ENCODE results near the gene NUMBL.
A peak's percentile ranks its signal among the peaks of the same experiment; 100 is the strongest.

NUMBL gene

DNA sequence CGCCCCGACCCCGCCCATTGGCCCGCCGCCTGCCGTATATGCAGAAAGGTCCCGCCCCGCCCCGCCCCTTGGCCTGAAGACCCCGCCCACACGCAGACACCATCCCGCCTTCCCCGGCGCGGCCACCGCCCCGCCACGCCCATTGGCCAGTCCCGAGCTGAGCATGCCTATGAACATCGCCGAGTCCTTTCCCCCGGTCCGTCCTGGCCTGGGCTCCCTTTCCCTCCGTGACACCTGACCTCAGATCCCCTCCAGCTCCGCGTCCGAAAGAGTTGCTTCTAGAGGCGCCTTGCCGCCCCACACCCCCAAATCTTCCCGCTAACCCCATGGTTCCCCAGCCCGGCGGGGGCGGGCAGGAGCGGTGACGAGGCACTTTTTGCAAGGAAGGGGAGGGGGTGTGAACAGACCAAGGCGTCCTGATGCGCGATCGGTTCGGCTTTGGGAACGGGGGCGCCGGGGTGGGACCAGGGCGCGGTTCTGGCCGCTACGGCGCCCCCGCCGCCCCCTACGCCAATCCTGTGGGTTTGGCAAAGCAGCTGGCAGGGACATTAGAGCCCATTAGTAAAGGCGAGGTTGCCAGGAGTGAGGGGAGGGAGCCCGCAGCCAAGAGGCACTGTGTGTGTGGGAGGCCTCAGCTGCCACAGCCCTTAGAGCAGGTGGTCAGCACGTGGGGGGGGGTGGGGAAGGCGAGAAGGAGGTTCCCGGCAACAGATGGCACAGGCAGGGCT is 406 bp upstream of the NUMBL start:
- peak overlapping the region in 1 of 2 experiments; percentile 79 for H3K27ac ChIP-seq (ENCODE audit: insufficient read depth in 1 of 2, low read depth in 1 of 2, low read length in 2 of 2, poor library complexity in 1 of 2, severe bottlenecking in 2 of 2)

DNA sequence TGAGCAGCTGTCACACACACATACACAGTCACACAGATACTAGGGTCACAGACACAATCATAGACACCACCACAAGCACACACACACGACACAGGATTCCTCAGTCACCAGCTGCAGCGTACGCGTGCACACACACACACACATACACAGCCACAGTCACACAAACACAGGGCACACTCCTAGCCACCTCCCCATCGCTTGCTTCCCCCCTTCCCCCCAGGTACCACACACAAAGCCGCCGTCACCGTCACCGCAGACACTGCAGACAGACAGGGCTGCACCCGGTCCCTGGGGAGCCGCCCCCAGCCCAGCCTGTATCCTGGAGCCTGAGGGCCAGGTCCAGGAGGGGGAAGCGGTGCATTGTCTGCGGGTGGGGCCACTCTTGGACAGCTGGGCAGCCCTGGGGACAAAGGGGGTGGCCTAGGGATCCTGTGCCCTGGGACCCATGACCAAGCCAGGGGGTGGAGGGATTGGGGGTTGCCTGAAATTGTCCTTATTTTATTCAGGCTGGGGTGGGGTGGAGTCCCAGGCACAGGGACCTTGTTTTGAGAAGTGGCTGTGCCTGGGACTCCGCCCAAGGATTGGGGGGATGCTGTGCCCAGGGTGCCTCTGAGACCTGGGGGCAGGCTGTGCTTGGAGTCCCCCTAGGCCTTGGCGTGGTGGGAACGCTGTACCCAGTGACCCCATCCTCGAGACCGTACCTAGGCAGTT is 957 bp downstream of the NUMBL start:
- Histone ChIP-seq H3K36me3 (ENCODE audit: control insufficient read depth in 4 of 4, insufficient read depth in 4 of 4, low read length in 3 of 4) (peaks cover 0 to 40% (median 19%) of the 10 kb centered on the region in 4 experiments), H3K27ac (ENCODE audit: insufficient read depth in 1 of 2, low read depth in 1 of 2, low read length in 2 of 2, poor library complexity in 1 of 2, severe bottlenecking in 2 of 2) (peak overlapping the region in 1 of 2 experiments; percentile 59)
- POLR2A ChIA-PET: no interaction called here

More for the DNA sequence above, 406 bp upstream of the NUMBL start:
- Histone ChIP-seq H3K4me3 (ENCODE audit: control insufficient read depth in 1 of 7, extremely low read depth in 1 of 7, insufficient read depth in 4 of 7, low read depth in 2 of 7, low read length in 6 of 7) (peak overlapping the region; percentile 30 to 72 (median 60)), H3K4me1 (ENCODE audit: control extremely low read depth in 1 of 4, control insufficient read depth in 4 of 4, insufficient read depth in 4 of 4, low read length in 3 of 4) (peaks cover 0 to 28% (median 23%) of the 10 kb centered on the region in 4 experiments), H3K9me3 (ENCODE audit: control extremely low read depth in 1 of 5, control insufficient read depth in 4 of 5, insufficient read depth in 2 of 5, low read depth in 1 of 5, low read length in 4 of 5) (no peaks in the 10 kb centered on the region), H3K27me3 (replicated peaks in 2 of 5; ENCODE audit: control insufficient read depth in 4 of 5, insufficient read depth in 5 of 5, low read length in 4 of 5) (no peaks in the 10 kb centered on the region), H3K36me3 (ENCODE audit: control insufficient read depth in 4 of 4, insufficient read depth in 4 of 4, low read length in 3 of 4) (peaks cover 0 to 39% (median 23%) of the 10 kb centered on the region in 4 experiments)
- POLR2A ChIA-PET: interaction anchor here (0.8 to 1.8 kb wide), 3 partner anchors 17 to 87 kb away, joined by 3 to 8 read pairs (median 6); partner anchors contain the start of gene RAB4B
- CTCF ChIA-PET: interaction anchor here (1.2 to 1.4 kb wide), 3 partner anchors 26 to 60 kb away, joined by 3 to 4 read pairs (median 3); partner anchors contain the start of genes ACTMAP and SNRPA
- DNase-seq: peak; percentile 84 to 93 (median 92)
- WGBS (ENCODE audit: insufficient coverage): 1% methylated on average over 27 of the region's 56 CpGs

DNA sequence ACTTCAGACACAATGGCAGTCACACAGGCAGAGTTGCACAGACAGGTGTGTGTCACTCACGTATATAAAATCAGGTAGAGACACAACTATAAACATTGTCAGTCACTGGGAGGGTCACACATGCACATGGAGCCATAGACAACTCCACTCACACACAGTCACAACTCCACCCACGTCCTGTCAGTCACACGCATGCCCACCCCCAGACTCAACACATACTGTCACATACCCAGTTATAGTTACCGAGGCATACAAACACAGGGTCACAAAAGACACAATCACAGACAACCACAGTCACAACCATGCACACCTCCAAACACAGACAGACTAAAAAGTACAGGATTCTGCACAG is 1.5 kb downstream of the NUMBL start:
- peaks cover 0 to 35% (median 14%) of the 10 kb centered on the region in 4 experiments for H3K36me3 ChIP-seq (ENCODE audit: control insufficient read depth in 4 of 4, insufficient read depth in 4 of 4, low read length in 3 of 4)
- WGBS (ENCODE audit: insufficient coverage): 90% methylated on average over 4 of the region's 4 CpGs
- H3K9me3 ChIP-seq (ENCODE audit: control extremely low read depth in 1 of 5, control insufficient read depth in 4 of 5, insufficient read depth in 2 of 5, low read depth in 1 of 5, low read length in 4 of 5): no peaks in the 10 kb centered on the region
- ChIA-PET POLR2A (no interaction called here), CTCF (no interaction called here)
- no peaks in the 10 kb centered on the region for H3K27me3 ChIP-seq (replicated peaks in 2 of 5; ENCODE audit: control insufficient read depth in 4 of 5, insufficient read depth in 5 of 5, low read length in 4 of 5)
- DNase-seq: no peak
- H3K27ac ChIP-seq (ENCODE audit: insufficient read depth in 1 of 2, low read depth in 1 of 2, low read length in 2 of 2, poor library complexity in 1 of 2, severe bottlenecking in 2 of 2): no peak overlapping the region
- no peak overlapping the region for H3K4me3 ChIP-seq (ENCODE audit: control insufficient read depth in 1 of 7, extremely low read depth in 1 of 7, insufficient read depth in 4 of 7, low read depth in 2 of 7, low read length in 6 of 7)
- H3K4me1 ChIP-seq (ENCODE audit: control extremely low read depth in 1 of 4, control insufficient read depth in 4 of 4, insufficient read depth in 4 of 4, low read length in 3 of 4): peaks cover 0 to 28% (median 23%) of the 10 kb centered on the region in 4 experiments

More for the DNA sequence above, 957 bp downstream of the NUMBL start:
- DNase-seq: peak in 1 of 3 donors; percentile 36
- H3K9me3 ChIP-seq (ENCODE audit: control extremely low read depth in 1 of 5, control insufficient read depth in 4 of 5, insufficient read depth in 2 of 5, low read depth in 1 of 5, low read length in 4 of 5): no peaks in the 10 kb centered on the region
- H3K4me3 ChIP-seq (ENCODE audit: control insufficient read depth in 1 of 7, extremely low read depth in 1 of 7, insufficient read depth in 4 of 7, low read depth in 2 of 7, low read length in 6 of 7): peak overlapping the region in 5 of 7 experiments; percentile 49 to 72 (median 63)
- 85% methylated on average over 14 of the region's 18 CpGs for WGBS (ENCODE audit: insufficient coverage)
- CTCF ChIA-PET: interaction anchor here (1.4 kb wide), 1 partner anchor 26 kb away, joined by 3 read pairs; no protein-coding TSS in a partner anchor
- no peaks in the 10 kb centered on the region for H3K27me3 ChIP-seq (replicated peaks in 2 of 5; ENCODE audit: control insufficient read depth in 4 of 5, insufficient read depth in 5 of 5, low read length in 4 of 5)
- H3K4me1 ChIP-seq (ENCODE audit: control extremely low read depth in 1 of 4, control insufficient read depth in 4 of 4, insufficient read depth in 4 of 4, low read length in 3 of 4): peaks cover 0 to 28% (median 23%) of the 10 kb centered on the region in 4 experiments

DNA sequence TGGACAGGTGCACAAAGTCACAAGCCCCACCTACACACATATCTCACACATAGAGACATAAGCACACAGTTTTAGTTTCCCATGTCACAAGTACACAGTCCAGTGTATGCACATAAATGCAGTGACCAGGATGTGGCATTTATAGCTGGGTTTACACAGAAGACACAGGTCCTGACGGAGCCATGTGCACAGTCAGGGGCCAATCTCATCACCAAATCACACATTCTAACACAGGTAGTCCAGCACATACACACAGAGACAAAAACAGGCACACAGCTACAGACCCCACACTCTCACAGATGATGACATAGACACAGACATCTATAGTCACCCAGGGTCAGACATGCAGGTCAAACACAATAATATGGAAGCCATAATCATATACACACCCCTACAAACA is 2.1 kb downstream of the NUMBL start:
- DNase-seq: no peak
- H3K36me3 ChIP-seq (ENCODE audit: control insufficient read depth in 4 of 4, insufficient read depth in 4 of 4, low read length in 3 of 4): peaks cover 0 to 30% (median 11%) of the 10 kb centered on the region in 4 experiments
- H3K4me1 ChIP-seq (ENCODE audit: control extremely low read depth in 1 of 4, control insufficient read depth in 4 of 4, insufficient read depth in 4 of 4, low read length in 3 of 4): peaks cover 0 to 28% (median 23%) of the 10 kb centered on the region in 4 experiments
- no CpG with 5 or more reads among the region's 1 CpG for WGBS (ENCODE audit: insufficient coverage)
- no peak overlapping the region for H3K27ac ChIP-seq (ENCODE audit: insufficient read depth in 1 of 2, low read depth in 1 of 2, low read length in 2 of 2, poor library complexity in 1 of 2, severe bottlenecking in 2 of 2)
- POLR2A ChIA-PET: no interaction called here
- H3K9me3 ChIP-seq (ENCODE audit: control extremely low read depth in 1 of 5, control insufficient read depth in 4 of 5, insufficient read depth in 2 of 5, low read depth in 1 of 5, low read length in 4 of 5): no peaks in the 10 kb centered on the region
- CTCF ChIA-PET: interaction anchor here (0.7 to 0.9 kb wide), 2 partner anchors 26 to 118 kb away, joined by 3 to 4 read pairs; no protein-coding TSS in a partner anchor
- no peak overlapping the region for H3K4me3 ChIP-seq (ENCODE audit: control insufficient read depth in 1 of 7, extremely low read depth in 1 of 7, insufficient read depth in 4 of 7, low read depth in 2 of 7, low read length in 6 of 7)
- H3K27me3 ChIP-seq (replicated peaks in 2 of 5; ENCODE audit: control insufficient read depth in 4 of 5, insufficient read depth in 5 of 5, low read length in 4 of 5): no peaks in the 10 kb centered on the region

DNA sequence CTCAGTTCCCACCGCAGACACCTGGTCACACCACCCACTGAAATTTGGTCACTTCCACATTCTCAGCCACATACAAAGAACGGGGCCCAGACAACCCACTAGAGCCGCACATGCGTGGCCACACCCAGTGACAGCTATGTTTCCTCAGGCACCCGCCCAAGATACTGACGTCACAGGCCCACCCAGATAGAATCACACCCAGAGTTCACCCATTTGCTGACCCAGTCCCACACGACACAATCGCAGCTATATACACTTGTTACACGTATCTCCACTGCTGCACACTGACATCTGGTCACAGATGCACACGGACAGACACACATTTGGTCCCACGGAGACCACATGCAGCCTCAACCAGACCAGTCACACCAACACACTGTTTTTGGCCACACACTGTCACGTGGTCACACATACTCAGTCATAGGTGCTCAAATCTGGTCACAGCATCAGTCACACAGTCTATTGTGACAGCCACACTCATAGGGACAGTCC is 2.9 kb downstream of the NUMBL start:
- Histone ChIP-seq H3K36me3 (ENCODE audit: control insufficient read depth in 4 of 4, insufficient read depth in 4 of 4, low read length in 3 of 4) (peaks cover 0 to 29% (median 11%) of the 10 kb centered on the region in 4 experiments), H3K4me1 (ENCODE audit: control extremely low read depth in 1 of 4, control insufficient read depth in 4 of 4, insufficient read depth in 4 of 4, low read length in 3 of 4) (peaks cover 0 to 28% (median 23%) of the 10 kb centered on the region in 4 experiments), H3K27ac (ENCODE audit: insufficient read depth in 1 of 2, low read depth in 1 of 2, low read length in 2 of 2, poor library complexity in 1 of 2, severe bottlenecking in 2 of 2) (no peak overlapping the region), H3K4me3 (ENCODE audit: control insufficient read depth in 1 of 7, extremely low read depth in 1 of 7, insufficient read depth in 4 of 7, low read depth in 2 of 7, low read length in 6 of 7) (no peak overlapping the region), H3K27me3 (replicated peaks in 2 of 5; ENCODE audit: control insufficient read depth in 4 of 5, insufficient read depth in 5 of 5, low read length in 4 of 5) (no peaks in the 10 kb centered on the region), H3K9me3 (ENCODE audit: control extremely low read depth in 1 of 5, control insufficient read depth in 4 of 5, insufficient read depth in 2 of 5, low read depth in 1 of 5, low read length in 4 of 5) (no peaks in the 10 kb centered on the region)
- ChIA-PET POLR2A (no interaction called here), CTCF (interaction anchor here (0.7 kb wide), 1 partner anchor 26 kb away, joined by 4 read pairs; no protein-coding TSS in a partner anchor)
- WGBS (ENCODE audit: insufficient coverage): 85% methylated on average over 12 of the region's 12 CpGs
- DNase-seq: peak in 2 of 3 donors; percentile 39 to 44

DNA sequence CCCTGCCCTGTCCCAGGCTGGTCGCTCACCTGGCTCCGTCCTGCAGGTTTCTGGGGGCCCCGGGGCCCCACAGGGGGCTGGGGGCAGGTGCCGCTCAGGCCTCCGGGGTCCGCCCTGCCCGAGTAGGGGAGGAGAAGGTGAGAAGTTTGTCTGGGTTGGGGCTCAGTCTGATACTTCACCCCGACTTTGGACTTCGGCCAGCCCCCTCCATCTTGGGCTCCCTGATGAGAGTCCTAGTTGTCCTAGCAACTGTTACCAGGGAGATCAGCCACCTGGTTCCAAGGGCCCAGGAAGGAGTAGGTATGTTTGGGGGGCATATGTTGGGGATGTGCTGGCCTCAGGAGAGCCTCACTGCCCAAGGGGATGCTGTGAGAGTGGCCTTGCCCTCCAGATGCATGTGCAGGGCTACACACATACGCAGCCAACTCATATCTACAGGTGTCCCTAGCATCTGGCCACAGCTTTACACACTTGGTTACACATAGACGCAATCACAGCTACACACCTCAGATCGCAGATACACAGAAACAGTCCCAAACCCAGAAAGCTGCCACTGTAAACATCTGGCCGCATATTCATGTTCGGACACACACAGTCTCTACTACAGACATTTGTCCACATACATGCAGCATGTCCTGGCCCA is 3.4 kb downstream of the NUMBL start:
- Histone ChIP-seq H3K27ac (ENCODE audit: insufficient read depth in 1 of 2, low read depth in 1 of 2, low read length in 2 of 2, poor library complexity in 1 of 2, severe bottlenecking in 2 of 2) (no peak overlapping the region), H3K4me1 (ENCODE audit: control extremely low read depth in 1 of 4, control insufficient read depth in 4 of 4, insufficient read depth in 4 of 4, low read length in 3 of 4) (peaks cover 0 to 28% (median 22%) of the 10 kb centered on the region in 4 experiments), H3K9me3 (ENCODE audit: control extremely low read depth in 1 of 5, control insufficient read depth in 4 of 5, insufficient read depth in 2 of 5, low read depth in 1 of 5, low read length in 4 of 5) (no peaks in the 10 kb centered on the region), H3K36me3 (ENCODE audit: control insufficient read depth in 4 of 4, insufficient read depth in 4 of 4, low read length in 3 of 4) (peaks cover 0 to 30% (median 10%) of the 10 kb centered on the region in 4 experiments), H3K27me3 (replicated peaks in 2 of 5; ENCODE audit: control insufficient read depth in 4 of 5, insufficient read depth in 5 of 5, low read length in 4 of 5) (no peaks in the 10 kb centered on the region), H3K4me3 (ENCODE audit: control insufficient read depth in 1 of 7, extremely low read depth in 1 of 7, insufficient read depth in 4 of 7, low read depth in 2 of 7, low read length in 6 of 7) (no peak overlapping the region)
- POLR2A ChIA-PET: no interaction called here
- DNase-seq: no peak
- CTCF ChIA-PET: no interaction called here
- WGBS (ENCODE audit: insufficient coverage): 93% methylated on average over 9 of the region's 14 CpGs
